ENCODE data around the gene COG7.
"Not testable (repeated sequence)": the region's sequence is repeated elsewhere in the genome, so short reads cannot be mapped to it uniquely, and the experiment has no call there.

COG7 gene

GRCh38 chr16:23382279-23382678 lies 70.7 kb downstream of the COG7 start:
- DNase-seq: no peak

- DNase-seq: not testable (repeated sequence)
These were observed 71.3 kb downstream of the COG7 start for GRCh38 chr16:23381702-23382101.

GRCh38 chr16:23380501-23380951 lies 72.5 kb downstream of the COG7 start:
- DNase-seq: no peak

- DNase-seq: no peak
These were observed 73.3 kb downstream of the COG7 start for GRCh38 chr16:23379707-23380106.

- no peak for DNase-seq
These were observed 74.1 kb downstream of the COG7 start for GRCh38 chr16:23378921-23379320.

GRCh38 chr16:23378256-23378655 lies 74.7 kb downstream of the COG7 start:
- DNase-seq: no peak

GRCh38 chr16:23377071-23377931 lies 75.7 kb downstream of the COG7 start:
- DNase-seq: no peak

GRCh38 chr16:23375643-23376042 lies 77.3 kb downstream of the COG7 start:
- DNase-seq: no peak

- DNase-seq: no peak
These were observed 78.1 kb downstream of the COG7 start for GRCh38 chr16:23374721-23375510.

- DNase-seq: no peak
These were observed 79.4 kb downstream of the COG7 start for GRCh38 chr16:23373436-23374219.

GRCh38 chr16:23371368-23371767 lies 81.6 kb downstream of the COG7 start:
- no peak for DNase-seq

GRCh38 chr16:23369416-23369815 lies 83.6 kb downstream of the COG7 start:
- DNase-seq: no peak

GRCh38 chr16:23368469-23368868 lies 84.5 kb downstream of the COG7 start:
- DNase-seq: no peak

- no peak for DNase-seq
These were observed 85.0 kb downstream of the COG7 start for GRCh38 chr16:23367988-23368387.

- no peak for DNase-seq
These were observed 85.4 kb downstream of the COG7 start for GRCh38 chr16:23367564-23367963.

- not testable (repeated sequence) for DNase-seq
These were observed 86.6 kb downstream of the COG7 start for GRCh38 chr16:23366341-23366740.

- DNase-seq: no peak
These were observed 87.3 kb downstream of the COG7 start for GRCh38 chr16:23365602-23366240.

- DNase-seq: no peak
These were observed 90.3 kb downstream of the COG7 start for GRCh38 chr16:23362460-23363317.

GRCh38 chr16:23359092-23359760 lies 93.8 kb downstream of the COG7 start:
- DNase-seq: no peak

GRCh38 chr16:23357761-23358290 lies 95.2 kb downstream of the COG7 start:
- DNase-seq: no peak

GRCh38 chr16:23356941-23357340 lies 96.0 kb downstream of the COG7 start:
- no peak for DNase-seq
